Tibial nerve (tissue), 4 donors: ENCODE data around the gene PCSK7. TPM values are rescaled to one million over a fixed set of nuclear protein-coding genes. Genes with fewer than 3 reads are reported as not detected.
A peak's percentile ranks its signal among the peaks of the same experiment; 100 is the strongest.

Experiments used
- DNase-seq, 2 donors: peaks; one replicate each; pipeline ENCODE4 v3.0.0-alpha.2; 2019; ENCODE audit warnings: low spot score in 2 of 2
- H3K27ac ChIP-seq, 4 donors: fragments of 200-600 bp; sonication (generic) in 3 of 4; one replicate each; pipeline ENCODE4 v1.5.1; 2017 to 2019; ENCODE audit warnings: mild to moderate bottlenecking in 1 of 4
- H3K27me3 ChIP-seq, 2 donors: fragments of 200-600 bp; sonication (generic) in 1 of 2; one replicate each; pipeline versions ENCODE4 v1.5.1 to v1.6.0; 2017 to 2019
- H3K36me3 ChIP-seq, 3 donors: fragments of 200-600 bp; sonication (generic); one replicate each; pipeline ENCODE4 v1.5.1; 2018 to 2019
- H3K4me1 ChIP-seq, 4 donors: fragments of 200-600 bp; sonication (generic) in 3 of 4; one replicate each; pipeline ENCODE4 v1.5.1; 2017 to 2019
- H3K4me3 ChIP-seq, 4 donors: fragments of 200-600 bp; sonication (generic) in 3 of 4; one replicate each; pipeline ENCODE4 v1.5.1; 2017 to 2019; ENCODE audit warnings: mild to moderate bottlenecking in 1 of 4, moderate library complexity in 1 of 4
- H3K9me3 ChIP-seq, 4 donors: fragments of 200-600 bp; sonication (generic) in 3 of 4; one replicate each; pipeline ENCODE4 v1.5.1; 2017 to 2019
- EP300 ChIP-seq, 2 donors: sonication (generic); formaldehyde crosslinking; IDR thresholded peaks; one replicate each; pipeline ENCODE4 v1.6.1; 2017; ENCODE audit warnings: antibody characterized with exemption in 2 of 2, mild to moderate bottlenecking in 1 of 2
- POLR2A ChIP-seq, 2 donors: fragments of 450-650 bp; IDR thresholded peaks; one replicate each; pipeline ENCODE4 v1.6.1; 2017; ENCODE audit warnings: antibody characterized with exemption in 2 of 2, mild to moderate bottlenecking in 2 of 2, moderate library complexity in 2 of 2
- WGBS, 2 donors: methylation state at CpG; one replicate each; pipeline ENCODE4 v1.1.5; 2018; 5-methylcytosine and 5-hydroxymethylcytosine counted together
- total RNA-seq, 4 donors: library from RNA; depleted of rRNA; stranded (reverse); fragments of >200 nt; gene quantifications; one replicate each; pipeline ENCODE4 v1.1.0, GENCODE V29; 2016
- TF ChIP-seq, protein P1 (sequence below), 5 experiments: fragments of 200-600 bp in 3 of 5; fragments of 450-650 bp in 2 of 5; sonication (generic) in 3 of 5; IDR thresholded peaks; one replicate each; pipeline ENCODE4 v1.5.1; 2016 to 2019; ENCODE audit warnings: antibody characterized with exemption in 5 of 5, mild to moderate bottlenecking in 3 of 5, moderate library complexity in 2 of 5

The PCSK7 gene
- total RNA-seq, 4 donors from 2014 or later, result 45.4 to 94.5 (median 71.6) TPM

GRCh38 chr11:117182551-117182935, 49.3 kb downstream of the PCSK7 start:
- Histone ChIP-seq H3K4me3 (no peak overlapping the region), H3K27ac (peak overlapping the region in 1 of 4 donors; percentile 99), H3K4me1 (peaks cover 0 to 60% (median 23%) of the 10 kb centered on the region in 4 donors), H3K27me3 (no peaks in the 10 kb centered on the region), H3K36me3 (peaks cover 2 to 59% (median 9%) of the 10 kb centered on the region in 3 donors), H3K9me3 (no peaks in the 10 kb centered on the region)
- TF ChIP-seq POLR2A (IDR thresholded peaks at IDR 0.05) (no peak), EP300 (IDR thresholded peaks at IDR 0.05) (no peak)
- TF ChIP-seq, protein P1, sequence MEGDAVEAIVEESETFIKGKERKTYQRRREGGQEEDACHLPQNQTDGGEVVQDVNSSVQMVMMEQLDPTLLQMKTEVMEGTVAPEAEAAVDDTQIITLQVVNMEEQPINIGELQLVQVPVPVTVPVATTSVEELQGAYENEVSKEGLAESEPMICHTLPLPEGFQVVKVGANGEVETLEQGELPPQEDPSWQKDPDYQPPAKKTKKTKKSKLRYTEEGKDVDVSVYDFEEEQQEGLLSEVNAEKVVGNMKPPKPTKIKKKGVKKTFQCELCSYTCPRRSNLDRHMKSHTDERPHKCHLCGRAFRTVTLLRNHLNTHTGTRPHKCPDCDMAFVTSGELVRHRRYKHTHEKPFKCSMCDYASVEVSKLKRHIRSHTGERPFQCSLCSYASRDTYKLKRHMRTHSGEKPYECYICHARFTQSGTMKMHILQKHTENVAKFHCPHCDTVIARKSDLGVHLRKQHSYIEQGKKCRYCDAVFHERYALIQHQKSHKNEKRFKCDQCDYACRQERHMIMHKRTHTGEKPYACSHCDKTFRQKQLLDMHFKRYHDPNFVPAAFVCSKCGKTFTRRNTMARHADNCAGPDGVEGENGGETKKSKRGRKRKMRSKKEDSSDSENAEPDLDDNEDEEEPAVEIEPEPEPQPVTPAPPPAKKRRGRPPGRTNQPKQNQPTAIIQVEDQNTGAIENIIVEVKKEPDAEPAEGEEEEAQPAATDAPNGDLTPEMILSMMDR (IDR thresholded peaks at IDR 0.05), result no peak
- WGBS, 2 donors, result 94 to 98% methylated on average over 10 of the region's 10 CpGs
- no peak for DNase-seq

DNA sequence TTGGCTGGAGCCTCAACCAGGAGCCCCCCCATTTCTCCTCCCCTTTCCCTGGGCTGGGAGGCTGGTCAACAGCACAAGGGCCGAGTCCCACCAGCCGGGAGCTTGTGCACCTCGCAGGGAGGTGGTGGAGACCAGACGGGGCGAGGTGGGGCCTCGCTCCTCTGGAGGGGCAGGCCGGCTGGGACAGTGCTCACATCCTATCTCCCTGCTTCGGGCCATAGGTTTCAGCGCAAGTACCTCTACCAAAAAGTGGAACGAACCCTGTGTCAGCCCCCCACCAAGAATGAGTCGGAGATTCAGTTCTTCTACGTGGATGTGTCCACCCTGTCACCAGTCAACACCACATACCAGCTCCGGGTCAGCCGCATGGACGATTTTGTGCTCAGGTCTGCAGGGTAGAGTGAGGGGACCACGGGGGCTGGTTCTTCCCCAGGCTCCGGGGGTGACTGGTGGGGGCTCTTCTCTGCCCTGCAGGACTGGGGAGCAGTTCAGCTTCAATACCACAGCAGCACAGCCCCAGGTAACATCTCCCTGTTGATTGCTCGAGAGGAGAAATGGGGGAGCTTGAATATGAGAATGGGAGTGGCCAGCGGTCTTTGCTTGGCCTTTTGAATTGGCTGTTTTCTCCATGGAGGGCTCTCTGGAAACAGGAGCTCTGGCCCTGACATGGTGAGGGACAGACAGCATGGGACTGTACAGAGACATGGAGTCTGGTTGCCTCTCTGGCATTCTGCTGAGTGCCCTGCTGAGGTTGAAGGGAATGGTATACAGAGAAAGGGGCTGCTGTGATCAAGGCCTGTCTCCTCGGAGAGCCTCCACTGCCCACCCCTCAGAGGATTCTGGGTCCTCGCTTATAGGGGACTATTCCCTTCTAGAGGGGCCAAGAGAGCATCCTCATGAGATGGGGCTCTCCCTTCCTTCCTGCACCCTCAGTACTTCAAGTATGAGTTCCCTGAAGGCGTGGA, 50.0 kb downstream of the PCSK7 start:
- peaks cover 0 to 53% (median 23%) of the 10 kb centered on the region in 4 donors for H3K4me1 ChIP-seq
- H3K36me3 ChIP-seq, result peaks cover 2 to 52% (median 9%) of the 10 kb centered on the region in 3 donors
- WGBS, 2 donors, result 84 to 95% methylated on average over 13 to 17 of the region's 22 CpGs

DNA sequence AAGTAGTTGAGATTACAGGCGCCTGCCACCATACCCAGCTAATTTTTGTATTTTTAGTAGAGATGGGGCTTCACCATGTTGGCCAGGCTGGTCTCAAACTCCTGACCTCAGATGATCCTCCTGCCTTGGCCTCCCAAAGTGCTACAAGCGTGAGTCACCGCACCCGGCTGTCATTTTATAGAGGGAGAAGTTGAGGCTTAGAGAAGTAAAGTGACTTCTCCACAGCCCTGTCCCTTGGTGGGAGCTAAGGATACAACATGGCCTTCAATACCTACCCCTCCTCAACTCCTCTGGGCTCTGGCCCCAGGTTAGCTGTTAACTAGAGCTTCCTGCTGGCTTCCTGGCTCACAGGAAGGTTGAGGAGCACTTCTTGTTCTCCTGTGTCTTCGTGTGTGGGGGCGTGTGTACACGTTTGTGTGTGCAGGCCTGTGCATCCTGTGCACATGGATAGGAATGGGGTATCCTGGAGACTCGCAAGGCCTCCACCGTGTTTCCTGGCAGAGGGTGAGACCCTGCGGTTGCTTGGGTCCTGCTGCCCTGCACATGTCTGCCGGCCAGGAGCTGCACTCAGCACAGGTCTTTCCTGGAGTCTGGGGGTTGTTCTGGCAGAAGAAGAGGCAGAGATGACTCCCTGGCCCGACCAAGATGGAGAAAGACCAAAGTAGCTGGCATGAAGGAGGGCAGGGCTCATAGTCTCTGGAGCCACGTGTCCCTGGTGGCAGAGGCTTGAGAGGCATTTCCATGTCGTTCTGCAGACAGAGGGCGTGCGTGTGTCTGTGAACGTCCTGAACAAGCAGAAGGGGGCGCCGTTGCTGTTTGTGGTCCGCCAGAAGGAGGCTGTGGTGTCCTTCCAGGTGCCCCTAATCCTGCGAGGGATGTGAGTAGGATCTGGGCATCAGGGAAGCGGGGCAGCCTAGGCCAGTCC, 51.0 kb downstream of the PCSK7 start:
- peaks cover 0 to 51% (median 24%) of the 10 kb centered on the region in 4 donors for H3K4me1 ChIP-seq
- 47 to 54% methylated on average over 18 to 22 of the region's 22 CpGs for whole genome bisulfite sequencing, 2 donors
- peak overlapping the region in 2 of 4 donors; percentile 93 to 97 for H3K4me3 ChIP-seq
- TF ChIP-seq EP300 (IDR thresholded peaks at IDR 0.05), result peak in 1 of 2 donors; percentile 47
- TF ChIP-seq, protein P1 (IDR thresholded peaks at IDR 0.05), result peak; percentile 46 to 85 (median 62)
- no peak for TF ChIP-seq POLR2A (IDR thresholded peaks at IDR 0.05)
- H3K27me3 ChIP-seq, result no peaks in the 10 kb centered on the region
- H3K27ac ChIP-seq, result peak overlapping the region in 3 of 4 donors; percentile 6 to 99 (median 99)
- peak; percentile 59 to 81 for DNase-seq
- H3K36me3 ChIP-seq, result peaks cover 2 to 43% (median 9%) of the 10 kb centered on the region in 3 donors
- H3K9me3 ChIP-seq, result no peaks in the 10 kb centered on the region

More for the DNA sequence above, 50.0 kb downstream of the PCSK7 start:
- Histone ChIP-seq H3K27ac (peak overlapping the region in 1 of 4 donors; percentile 99), H3K9me3 (no peaks in the 10 kb centered on the region), H3K27me3 (no peaks in the 10 kb centered on the region), H3K4me3 (no peak overlapping the region)
- no peak for DNase-seq
- TF ChIP-seq, protein P1 (IDR thresholded peaks at IDR 0.05), result no peak
- TF ChIP-seq EP300 (IDR thresholded peaks at IDR 0.05) (no peak), POLR2A (IDR thresholded peaks at IDR 0.05) (no peak)

- Histone ChIP-seq H3K36me3 (peaks cover 2 to 35% (median 9%) of the 10 kb centered on the region in 3 donors), H3K9me3 (no peaks in the 10 kb centered on the region), H3K4me3 (peak overlapping the region; percentile 84 to 97 (median 92)), H3K27ac (peak overlapping the region; percentile 91 to 100 (median 99)), H3K27me3 (no peaks in the 10 kb centered on the region), H3K4me1 (peaks cover 0 to 58% (median 27%) of the 10 kb centered on the region in 4 donors)
- no peak for DNase-seq
- WGBS, 2 donors, result 28 to 35% methylated on average over 4 of the region's 4 CpGs
- no peak for TF ChIP-seq POLR2A (IDR thresholded peaks at IDR 0.05)
- peak in 1 of 2 donors; percentile 9 for TF ChIP-seq EP300 (IDR thresholded peaks at IDR 0.05)
- TF ChIP-seq, protein P1 (IDR thresholded peaks at IDR 0.05), result no peak
Observed at GRCh38 chr11:117180020-117180419, 51.9 kb downstream of the PCSK7 start.
